ENCODE data around the gene MTMR2.

MTMR2 gene

DNA sequence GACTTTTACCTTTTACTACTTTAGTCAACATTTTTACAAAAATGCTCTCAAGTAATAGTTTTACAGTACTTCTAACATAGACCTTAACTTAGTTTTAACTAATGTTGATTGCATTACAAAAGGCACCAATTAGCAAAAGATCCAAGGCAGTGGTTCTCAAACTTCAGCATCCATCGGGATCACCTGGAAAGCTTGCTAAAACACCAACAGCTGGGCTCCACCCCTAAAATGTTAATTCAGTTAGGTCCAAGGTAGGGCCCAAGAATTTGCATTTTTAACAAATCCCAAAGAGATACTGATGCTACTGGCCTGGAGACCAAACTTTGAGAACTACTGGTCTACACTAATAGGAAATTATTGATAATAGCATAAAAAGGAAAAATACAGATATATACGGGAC lies 5.9 kb downstream of the MTMR2 start:
- no peak for DNase-seq (ENCODE audit: low read depth, low spot score)

DNA sequence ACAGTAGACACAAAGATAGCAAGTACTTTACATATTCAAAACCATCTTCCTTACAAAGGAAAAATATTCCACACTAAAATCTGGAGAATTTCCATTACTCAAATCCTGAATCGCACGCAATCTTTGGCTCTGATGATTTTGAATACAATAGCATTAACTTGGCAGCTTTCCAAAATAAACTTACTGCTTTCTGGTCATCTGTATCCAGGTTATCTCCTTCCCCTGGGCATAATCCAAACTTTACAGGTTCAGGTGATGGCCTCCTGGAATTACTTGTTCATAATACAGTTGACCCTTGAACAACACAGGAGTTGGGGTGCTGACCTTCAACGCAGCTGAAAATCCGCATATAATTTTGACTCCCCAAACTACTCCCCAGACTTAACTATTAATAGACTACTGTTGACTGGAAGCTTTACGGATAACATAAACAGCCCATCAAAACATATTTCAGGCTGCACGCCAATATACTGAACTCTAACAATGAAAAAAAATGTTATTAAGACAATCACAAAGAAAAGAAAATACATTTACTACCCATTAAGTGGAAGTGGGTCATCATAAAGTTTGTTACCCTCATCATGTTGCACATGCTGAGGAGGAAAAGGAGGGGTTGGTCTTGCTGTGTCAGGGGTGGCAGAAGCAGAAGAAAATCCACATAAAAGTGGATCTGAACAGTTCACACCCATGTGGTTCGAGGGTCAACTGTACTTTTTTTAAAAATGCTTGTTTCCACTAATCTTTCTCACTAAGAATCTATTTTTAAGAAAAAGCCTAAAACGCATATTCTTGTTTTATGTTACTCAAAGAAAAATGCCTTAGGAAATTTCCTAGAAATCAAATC lies 6.5 kb downstream of the MTMR2 start:
- peak; percentile 28 for DNase-seq (ENCODE audit: low read depth, low spot score)

GRCh38 chr11:95916049-95916448 lies 7.9 kb downstream of the MTMR2 start:
- DNase-seq (ENCODE audit: low read depth, low spot score) = no peak

DNA sequence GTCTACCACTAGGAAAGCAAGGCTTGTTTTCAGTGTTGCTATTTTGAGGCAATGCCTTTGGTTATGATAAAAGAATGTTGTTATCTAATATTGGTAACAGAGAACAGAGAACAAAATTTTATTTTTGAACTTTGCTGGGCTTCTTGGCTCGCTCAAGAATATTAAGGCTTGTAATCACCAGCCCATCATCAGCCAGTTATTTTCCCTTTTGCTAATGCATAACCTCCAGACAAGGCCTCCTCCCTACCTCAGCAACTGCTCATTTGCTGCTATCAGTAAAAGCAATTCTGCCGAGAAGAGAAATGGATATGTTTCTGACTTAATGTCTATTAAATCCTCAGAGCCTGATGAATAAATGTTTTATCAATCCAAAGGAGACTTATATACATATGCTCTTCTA lies 8.9 kb downstream of the MTMR2 start:
- no peak for DNase-seq (ENCODE audit: low read depth, low spot score)

DNA sequence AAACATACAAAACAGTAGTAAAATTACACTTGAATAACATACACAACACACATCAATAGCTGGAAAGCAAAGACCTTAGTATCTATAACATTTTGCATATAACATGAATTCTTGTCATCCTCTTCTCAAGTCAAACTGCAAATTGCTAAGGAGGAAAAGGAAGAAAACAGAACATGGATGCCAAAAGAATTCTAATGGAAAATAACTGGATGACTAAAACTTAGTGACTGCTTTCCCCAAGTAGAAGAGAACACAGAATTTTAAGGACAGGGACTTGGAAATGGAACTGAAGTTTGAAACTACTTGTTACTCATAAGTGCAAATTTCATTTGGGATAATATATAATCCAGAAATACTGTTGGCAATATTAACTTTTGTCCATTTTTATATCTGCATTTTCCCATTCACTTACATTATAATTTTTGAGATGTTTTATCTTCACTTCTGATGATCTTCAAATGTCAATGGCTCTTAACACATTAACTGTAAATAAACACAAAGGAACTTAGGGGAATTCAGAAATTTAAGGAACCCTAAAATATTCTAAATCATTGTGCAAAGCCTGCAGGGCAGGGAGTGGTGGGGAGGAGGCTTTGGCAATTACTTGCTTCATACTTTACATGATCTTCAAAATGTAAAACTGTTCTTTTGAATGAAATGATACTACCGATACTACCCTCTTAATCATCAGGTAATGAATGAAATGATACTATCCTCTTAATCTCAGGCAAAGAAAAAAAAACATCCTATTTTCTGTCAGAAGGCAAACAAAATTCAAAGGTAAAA lies 9.9 kb downstream of the MTMR2 start:
- DNase-seq (ENCODE audit: low read depth, low spot score) = no peak

- DNase-seq (ENCODE audit: low read depth, low spot score) = no peak
These were observed 10.9 kb downstream of the MTMR2 start for GRCh38 chr11:95912902-95913560.

DNA sequence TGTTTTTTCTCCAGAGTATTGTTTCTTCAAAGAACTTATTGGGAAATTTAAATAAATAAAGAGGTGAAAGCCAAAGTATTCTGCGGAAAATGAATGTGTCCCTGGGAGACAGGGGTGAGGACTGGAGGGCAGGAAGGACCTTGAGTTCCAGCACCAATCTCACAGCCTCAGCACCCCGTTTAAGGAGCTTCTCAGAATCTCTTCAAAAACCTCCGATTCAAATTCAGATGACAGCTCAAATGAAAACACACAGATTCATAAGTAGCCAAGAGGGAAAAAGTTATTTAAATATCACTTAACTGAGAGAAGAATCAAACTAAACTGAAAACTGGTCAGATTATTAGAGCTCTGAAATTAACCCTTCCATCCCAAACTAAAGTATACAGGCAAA lies 12.5 kb downstream of the MTMR2 start:
- DNase-seq (ENCODE audit: low read depth, low spot score) = no peak

DNA sequence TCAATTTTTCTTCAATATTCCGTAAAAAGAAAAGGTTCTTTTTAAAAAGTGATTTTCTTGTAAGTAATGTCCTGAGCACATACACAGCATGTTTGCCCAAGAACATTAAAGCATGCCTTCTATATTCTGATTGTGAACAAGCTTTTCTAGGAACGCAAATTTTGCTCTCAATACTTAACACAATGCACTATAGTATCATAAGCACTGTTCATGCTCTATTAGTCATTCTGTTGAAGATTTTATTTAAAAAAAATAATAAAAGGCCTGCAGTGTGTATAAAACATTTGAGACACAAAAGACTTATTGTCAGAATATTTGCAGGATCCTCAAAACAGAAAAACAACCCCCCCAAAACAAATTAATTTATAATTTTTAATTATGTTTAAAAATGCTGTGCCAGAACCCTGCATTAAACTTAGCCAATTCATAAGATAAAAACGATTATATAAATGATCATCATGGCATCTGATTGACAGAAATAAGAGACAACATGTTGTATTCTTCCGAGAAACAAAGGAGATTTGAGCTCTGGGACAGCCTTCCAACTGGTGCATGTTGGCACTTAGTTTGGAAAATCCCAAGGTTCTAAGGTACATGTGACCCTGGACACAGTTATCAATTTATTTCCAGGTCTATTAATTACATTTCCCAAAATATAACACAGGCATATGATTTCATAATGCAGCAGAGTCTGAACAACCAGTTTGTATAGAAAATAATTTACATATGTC lies 13.1 kb downstream of the MTMR2 start:
- DNase-seq (ENCODE audit: low read depth, low spot score) = no peak

DNA sequence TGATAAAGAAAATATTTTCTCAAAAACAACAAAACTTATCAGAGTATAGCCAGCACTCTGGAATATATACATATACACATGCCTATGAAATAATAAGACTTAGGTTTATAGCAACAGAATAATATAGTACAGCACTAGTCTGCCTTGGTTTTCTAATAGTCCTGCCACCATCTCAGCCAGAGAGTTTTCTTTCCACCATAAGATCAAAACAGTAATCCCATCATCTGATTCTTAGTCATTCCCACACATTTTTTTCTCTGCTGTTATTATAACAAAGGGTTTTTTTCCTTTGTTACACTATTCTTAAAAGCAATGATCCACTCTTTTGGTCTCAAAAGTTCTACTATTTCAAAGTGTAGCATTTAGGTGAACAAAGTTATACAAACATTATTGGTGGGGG lies 15.1 kb downstream of the MTMR2 start:
- no peak for DNase-seq (ENCODE audit: low read depth, low spot score)

- DNase-seq (ENCODE audit: low read depth, low spot score) = no peak
These were observed 16.4 kb downstream of the MTMR2 start for GRCh38 chr11:95907476-95907875.

GRCh38 chr11:95904009-95904650 lies 19.8 kb downstream of the MTMR2 start:
- no peak for DNase-seq (ENCODE audit: low read depth, low spot score)

DNA sequence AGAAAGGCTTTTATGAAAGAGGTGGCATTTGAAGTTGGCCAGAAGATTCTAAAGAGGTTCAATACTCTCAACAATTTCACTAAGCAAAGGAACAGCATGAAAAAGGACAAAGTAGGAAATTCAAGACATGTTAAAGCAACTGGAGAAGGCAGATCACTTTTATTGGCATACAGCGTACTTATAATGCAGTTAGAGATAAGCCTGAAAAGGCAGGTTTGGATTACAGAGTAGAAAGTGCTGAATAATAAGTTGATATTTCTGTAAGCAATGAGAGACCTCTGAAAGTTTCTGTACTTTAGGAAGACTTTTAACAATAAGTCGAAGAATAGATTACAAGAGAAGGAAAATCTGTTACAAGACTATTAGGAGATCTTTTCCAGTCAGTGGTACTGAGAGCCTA lies 25.1 kb downstream of the MTMR2 start:
- DNase-seq (ENCODE audit: low read depth, low spot score) = no peak

DNA sequence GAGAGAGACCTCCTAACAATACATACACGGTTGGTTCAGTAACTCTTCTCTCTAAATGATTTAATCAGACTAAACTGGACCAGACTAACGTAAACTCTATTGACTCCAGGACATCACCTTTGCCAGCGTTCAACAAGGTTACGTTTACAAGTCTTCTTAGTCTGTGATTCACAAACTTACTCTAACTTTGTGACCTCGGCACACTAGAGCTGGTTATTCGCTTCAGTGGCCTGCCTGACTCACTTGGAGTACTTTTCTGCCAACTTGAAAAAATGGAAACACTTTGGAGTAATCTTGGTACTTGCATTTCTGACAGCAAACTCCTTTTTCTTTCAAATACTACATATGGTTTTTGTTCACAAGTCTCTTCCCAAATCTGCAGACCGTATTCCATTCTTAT lies 26.2 kb downstream of the MTMR2 start:
- DNase-seq (ENCODE audit: low read depth, low spot score) = peak; percentile 69

GRCh38 chr11:95895815-95896214 lies 28.1 kb downstream of the MTMR2 start:
- no peak for DNase-seq (ENCODE audit: low read depth, low spot score)

DNA sequence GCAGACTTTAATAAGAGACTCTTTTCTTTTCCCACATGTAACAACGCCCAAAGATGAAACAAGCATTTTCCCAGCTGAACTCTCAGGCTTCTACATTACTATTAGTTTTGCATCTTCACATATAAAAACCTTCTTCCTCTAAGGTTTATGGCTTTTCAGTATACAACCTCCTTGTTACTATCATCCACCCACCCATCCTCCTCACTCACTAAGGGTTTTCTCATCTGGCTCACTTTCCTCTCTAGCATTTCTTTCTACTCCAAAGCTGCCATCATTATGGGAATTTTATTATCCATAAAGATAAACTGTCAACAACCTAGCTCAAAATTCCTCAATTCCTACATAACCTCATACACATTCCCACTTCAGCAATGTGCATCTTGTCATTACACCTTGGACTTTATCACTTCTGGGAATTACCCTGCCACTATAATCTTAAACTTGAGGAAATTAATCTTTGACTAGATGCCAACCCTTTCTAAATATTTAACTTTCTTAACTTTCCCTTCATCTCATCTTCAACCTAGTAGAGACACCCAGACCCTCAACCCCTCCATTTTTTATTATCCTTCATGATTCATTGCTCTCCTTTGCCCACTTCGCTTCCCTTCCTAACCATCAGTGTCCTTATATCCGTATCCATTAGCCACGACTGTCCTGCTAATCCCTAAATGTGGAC lies 30.9 kb downstream of the MTMR2 start:
- DNase-seq (ENCODE audit: low read depth, low spot score) = no peak

GRCh38 chr11:95892492-95892891 lies 31.4 kb downstream of the MTMR2 start:
- DNase-seq (ENCODE audit: low read depth, low spot score) = no peak

- peak; percentile 58 for DNase-seq (ENCODE audit: low read depth, low spot score)
These were observed 32.3 kb downstream of the MTMR2 start for GRCh38 chr11:95891423-95892170.

- DNase-seq (ENCODE audit: low read depth, low spot score) = no peak
These were observed 35.1 kb downstream of the MTMR2 start for GRCh38 chr11:95888852-95889251.

GRCh38 chr11:95888439-95888838 lies 35.5 kb downstream of the MTMR2 start:
- no peak for DNase-seq (ENCODE audit: low read depth, low spot score)

DNA sequence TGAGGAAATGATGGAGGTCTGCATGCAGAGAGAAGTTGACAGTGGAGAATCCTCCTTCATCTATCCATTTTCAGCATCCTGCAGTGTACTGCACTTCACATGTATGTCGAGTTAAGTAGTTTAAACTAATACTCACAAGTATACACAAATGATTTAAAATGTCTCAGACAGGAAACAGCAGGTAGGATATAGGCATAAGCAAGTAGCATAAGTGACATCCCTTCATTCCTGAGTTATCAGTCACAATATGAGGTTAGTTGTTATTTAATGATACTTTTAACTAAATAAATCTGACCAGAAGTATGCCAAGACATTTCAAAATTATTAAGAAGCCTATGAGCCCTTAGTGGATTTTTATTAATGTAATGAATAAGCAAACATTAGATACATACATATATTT lies 37.4 kb downstream of the MTMR2 start:
- no peak for DNase-seq (ENCODE audit: low read depth, low spot score)

All from astrocyte of the hippocampus (primary cell).